Lung (tissue), 12 donors: Measurements from ENCODE around the gene MAB21L4. TPM values are rescaled to one million over a fixed set of nuclear protein-coding genes. Genes with fewer than 3 reads are reported as not detected.
A peak's percentile ranks its signal among the peaks of the same experiment; 100 is the strongest.

Experiments used
- ATAC-seq: fragments of 200-7000 bp; cut with Tn5 transposase; one replicate; pipeline ENCODE4 v1.9.1; 2020; ENCODE audit warnings: moderate number of reproducible peaks; ENCODE audit not compliant: insufficient read depth, low FRiP score
- DNase-seq, 3 donors: peaks; one replicate each; pipeline ENCODE4 v3.0.0-alpha.2; 2013 to 2017
- H3K27ac ChIP-seq, 2 donors: one replicate each; pipeline ENCODE4 v1.5.1; 2013; ENCODE audit warnings: mild to moderate bottlenecking in 2 of 2, moderate library complexity in 2 of 2, control low read depth in 1 of 2, inconsistent platforms in 1 of 2, low read depth in 1 of 2, low read length in 1 of 2
- H3K27me3 ChIP-seq, 3 donors: one replicate each; pipeline ENCODE4 v1.5.1; 2013; ENCODE audit warnings: low read length in 2 of 3; ENCODE audit not compliant: control insufficient read depth in 3 of 3, insufficient read depth in 3 of 3
- H3K36me3 ChIP-seq, 4 donors: one replicate each; pipeline ENCODE4 v1.5.1; 2013; ENCODE audit warnings: low read length in 4 of 4, mild to moderate bottlenecking in 1 of 4, moderate library complexity in 1 of 4; ENCODE audit not compliant: control insufficient read depth in 4 of 4, insufficient read depth in 4 of 4
- H3K4me1 ChIP-seq, 5 donors: one replicate each; pipeline ENCODE4 v1.5.1; 2013; ENCODE audit warnings: low read length in 5 of 5, mild to moderate bottlenecking in 2 of 5, moderate library complexity in 1 of 5; ENCODE audit not compliant: control insufficient read depth in 5 of 5, insufficient read depth in 5 of 5
- H3K4me3 ChIP-seq: one replicate; pipeline ENCODE4 v1.5.1; 2013; ENCODE audit warnings: mild to moderate bottlenecking, control low read depth, moderate library complexity
- H3K9ac ChIP-seq, 2 donors: one replicate each; pipeline ENCODE4 v1.5.1; 2013; ENCODE audit warnings: low read length in 2 of 2, control low read depth in 1 of 2; ENCODE audit not compliant: insufficient read depth in 1 of 2
- H3K9me3 ChIP-seq, 4 donors: one replicate each; pipeline ENCODE4 v1.5.1; 2013; ENCODE audit warnings: low read length in 3 of 4, mild to moderate bottlenecking in 1 of 4, moderate library complexity in 1 of 4; ENCODE audit not compliant: control insufficient read depth in 4 of 4, insufficient read depth in 3 of 4
- CTCF ChIP-seq: IDR thresholded peaks from 2 replicates; pipeline ENCODE4 v1.5.1; 2012; ENCODE audit warnings: mild to moderate bottlenecking; ENCODE audit errors: control extremely low read depth, extremely low read depth
- WGBS, 2 donors: extraction: QIAGEN DNeasy Blood & Tissue Kit; methylation state at CpG; one replicate each; pipeline ENCODE4 v1.1.7; 2013; 5-methylcytosine and 5-hydroxymethylcytosine counted together
- polyA plus RNA-seq, 2 donors: library from polyadenylated mRNA; stranded (reverse); fragments of 200-250 nt; gene quantifications; one replicate each; pipeline ENCODE4 v1.2.1, GENCODE V29; 2013
- total RNA-seq, 2 donors: library from RNA; depleted of rRNA in 1 of 2; stranded (reverse); fragments of >200 nt in 1 of 2; gene quantifications; one replicate each; pipeline ENCODE4 v1.2.1, GENCODE V29; 2014 to 2021
- donor health status: control.
- donor health status: control.
- donor health status: Bipolar disorder and iron deficiency.
- donor health status: healthy.
- donor health status: DM: yes; HTN: yes; CAD: no.

Gene MAB21L4
- total and polyA plus RNA-seq, 4 donors: 2.9 to 21.1 (median 6.8) TPM

- Histone ChIP-seq H3K36me3 (no peaks in the 10 kb centered on the region), H3K9ac (no peak overlapping the region), H3K4me3 (no peak overlapping the region), H3K27ac (no peak overlapping the region), H3K27me3 (no peaks in the 10 kb centered on the region), H3K4me1 (peaks cover 0 to 5% (median 0%) of the 10 kb centered on the region in 5 donors), H3K9me3 (peaks cover 0 to 4% (median 3%) of the 10 kb centered on the region in 4 donors)
- 90 to 96% methylated on average over 12 of the region's 12 CpGs for WGBS, 2 donors
- no peak for TF ChIP-seq CTCF
- ATAC-seq (no peak), DNase-seq (peak in 1 of 3 donors; percentile 7)
Measured at GRCh38 chr2:240934701-240935102, 38.7 kb upstream of the MAB21L4 start.

- peaks cover 0 to 5% (median 0%) of the 10 kb centered on the region in 5 donors for H3K4me1 ChIP-seq
- peaks cover 0 to 4% (median 3%) of the 10 kb centered on the region in 4 donors for H3K9me3 ChIP-seq
- no peaks in the 10 kb centered on the region for H3K27me3 ChIP-seq
- peak in 1 of 3 donors; percentile 9 for DNase-seq
- H3K36me3 ChIP-seq: no peaks in the 10 kb centered on the region
- no peak overlapping the region for H3K9ac ChIP-seq
- 79 to 86% methylated on average over 18 to 23 of the region's 23 CpGs for WGBS, 2 donors
- no peak overlapping the region for H3K4me3 ChIP-seq
- no peak overlapping the region for H3K27ac ChIP-seq
- no peak for ATAC-seq
- no peak for TF ChIP-seq CTCF
Measured at GRCh38 chr2:240933966-240934700, 38.2 kb upstream of the MAB21L4 start.

- ATAC-seq (no peak), DNase-seq (peak in 2 of 3 donors; percentile 11 to 39)
- H3K9ac ChIP-seq: no peak overlapping the region
- no peaks in the 10 kb centered on the region for H3K36me3 ChIP-seq
- H3K9me3 ChIP-seq: peaks cover 0 to 4% (median 3%) of the 10 kb centered on the region in 4 donors
- H3K27ac ChIP-seq: no peak overlapping the region
- WGBS, 2 donors: 86 to 95% methylated on average over 29 to 30 of the region's 30 CpGs
- no peak for TF ChIP-seq CTCF
- H3K4me1 ChIP-seq: peaks cover 0 to 5% (median 0%) of the 10 kb centered on the region in 5 donors
- H3K4me3 ChIP-seq: no peak overlapping the region
- H3K27me3 ChIP-seq: no peaks in the 10 kb centered on the region
Measured at GRCh38 chr2:240933048-240933965, 37.4 kb upstream of the MAB21L4 start.
